HG03135 (cell line): ENCODE data around the gene KIF13A.
"Not testable (repeated sequence)": the region's sequence is repeated elsewhere in the genome, so short reads cannot be mapped to it uniquely, and the experiment has no call there.

Source experiments
- ATAC-seq: cut with Tn5 transposase; IDR thresholded peaks from one replicate; pipeline ENCODE4 v1.9.1; 2021; ENCODE audit warnings: mild to moderate bottlenecking, moderate library complexity; ENCODE audit not compliant: unreplicated experiment

KIF13A gene

GRCh38 chr6:17971128-17972073, 16.0 kb downstream of the KIF13A start:
- no peak for ATAC-seq

GRCh38 chr6:17968876-17969275, 18.6 kb downstream of the KIF13A start:
- ATAC-seq, result no peak

- no peak for ATAC-seq
These were observed 19.5 kb downstream of the KIF13A start for GRCh38 chr6:17967668-17968518.

- no peak for ATAC-seq
These were observed 21.0 kb downstream of the KIF13A start for GRCh38 chr6:17966451-17966850.

DNA sequence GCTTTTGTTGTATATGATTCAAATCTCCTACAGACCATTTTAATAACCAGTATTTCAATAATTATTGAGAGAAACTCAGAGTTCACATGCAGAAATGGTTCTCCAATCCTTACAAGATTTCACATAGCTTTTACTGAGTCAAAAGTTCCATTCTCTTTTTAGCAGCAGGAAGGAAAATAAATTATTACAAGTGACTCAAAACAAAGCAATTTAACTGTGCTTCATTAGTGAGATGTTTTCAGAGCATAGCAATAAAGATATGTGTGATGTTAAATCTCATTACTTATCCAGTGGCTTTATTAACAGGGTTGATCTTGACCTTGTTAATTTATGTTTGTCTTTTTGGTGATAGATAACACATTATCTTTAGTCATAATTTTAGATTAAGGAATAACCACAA, 22.0 kb downstream of the KIF13A start:
- ATAC-seq, result no peak

- ATAC-seq, result no peak
These were observed 22.8 kb downstream of the KIF13A start for GRCh38 chr6:17964633-17965032.

DNA sequence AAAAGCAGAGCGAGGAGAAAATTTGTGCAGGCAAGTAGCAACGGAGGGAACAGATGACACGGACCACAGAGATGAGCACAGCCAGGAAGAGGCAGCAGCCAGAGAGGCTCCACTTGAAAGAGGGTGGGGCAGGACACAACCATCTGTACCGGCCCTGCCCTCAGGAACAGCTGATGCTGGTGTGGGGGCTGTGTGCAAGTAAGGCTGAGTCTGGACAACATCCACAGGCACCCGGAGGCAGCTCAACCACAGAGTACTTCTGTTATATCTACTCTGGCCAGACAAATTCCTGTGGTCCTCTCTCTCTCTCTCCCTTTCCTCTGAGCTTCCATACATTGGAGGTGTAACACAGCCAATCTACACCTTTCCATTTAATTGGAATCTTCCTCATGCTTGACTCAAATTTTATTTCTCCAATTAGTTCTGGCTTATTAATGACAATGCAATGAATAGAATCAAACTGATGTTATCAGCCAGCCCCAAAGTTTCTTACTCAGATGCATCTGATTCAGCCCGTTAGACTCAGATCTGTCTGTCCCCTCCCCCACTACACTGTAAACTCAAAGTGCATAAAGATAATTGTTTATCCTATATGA, 24.9 kb downstream of the KIF13A start:
- ATAC-seq, result no peak

- ATAC-seq, result no peak
These were observed 28.1 kb downstream of the KIF13A start for GRCh38 chr6:17959302-17959701.

DNA sequence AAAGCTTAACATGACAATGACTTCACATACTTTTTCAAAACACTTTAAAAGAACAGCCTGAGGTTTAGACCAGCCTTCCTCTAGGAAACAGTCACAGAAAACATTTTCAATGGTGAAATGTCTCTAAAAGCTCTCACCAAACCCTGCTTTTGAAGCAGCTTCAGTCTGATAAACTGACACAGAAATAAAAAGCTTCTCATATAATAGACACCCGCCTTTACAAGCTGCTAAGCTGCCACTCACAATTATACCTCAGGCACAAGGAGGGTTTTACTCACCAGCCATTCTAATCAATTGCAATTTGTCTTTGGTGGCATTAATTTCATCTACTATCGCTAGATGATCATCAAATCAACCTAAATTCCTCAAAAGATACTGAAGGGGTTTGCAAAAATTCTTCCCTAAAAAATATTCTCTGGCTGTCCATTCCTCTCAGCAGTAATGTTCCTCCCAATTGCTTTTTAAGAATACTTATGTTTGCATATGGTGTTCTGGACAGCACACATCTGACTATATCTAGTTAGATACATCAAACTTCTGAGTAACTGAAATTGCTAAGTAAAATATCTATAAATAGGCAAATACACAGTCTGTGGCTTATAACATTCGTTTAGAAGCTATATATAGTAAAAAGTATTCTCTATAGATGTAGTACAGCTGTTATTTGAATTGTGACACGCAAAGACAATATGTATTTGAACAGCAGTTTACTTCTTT, 29.4 kb downstream of the KIF13A start:
- ATAC-seq, result no peak

- ATAC-seq, result no peak
These were observed 29.9 kb downstream of the KIF13A start for GRCh38 chr6:17957498-17957897.

- ATAC-seq, result no peak
These were observed 30.3 kb downstream of the KIF13A start for GRCh38 chr6:17957086-17957485.

DNA sequence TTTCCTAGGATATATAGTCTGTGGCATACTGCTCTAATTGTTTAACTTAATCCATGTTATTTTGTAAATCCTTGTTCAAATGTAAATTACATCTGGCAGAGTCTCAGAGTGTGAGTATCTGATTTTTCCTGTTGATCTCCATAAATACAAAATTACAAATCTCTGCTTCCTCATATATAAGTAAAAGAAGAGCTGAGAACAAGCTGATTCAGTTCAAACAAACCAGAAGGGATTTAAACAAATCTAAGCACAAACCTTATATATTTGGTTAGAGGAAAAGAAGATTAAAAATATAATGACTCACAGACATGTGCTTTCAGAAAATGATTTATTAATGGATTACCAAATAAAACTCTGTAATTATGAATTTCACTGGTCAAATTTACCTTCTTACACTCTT, 37.3 kb downstream of the KIF13A start:
- ATAC-seq, result no peak

DNA sequence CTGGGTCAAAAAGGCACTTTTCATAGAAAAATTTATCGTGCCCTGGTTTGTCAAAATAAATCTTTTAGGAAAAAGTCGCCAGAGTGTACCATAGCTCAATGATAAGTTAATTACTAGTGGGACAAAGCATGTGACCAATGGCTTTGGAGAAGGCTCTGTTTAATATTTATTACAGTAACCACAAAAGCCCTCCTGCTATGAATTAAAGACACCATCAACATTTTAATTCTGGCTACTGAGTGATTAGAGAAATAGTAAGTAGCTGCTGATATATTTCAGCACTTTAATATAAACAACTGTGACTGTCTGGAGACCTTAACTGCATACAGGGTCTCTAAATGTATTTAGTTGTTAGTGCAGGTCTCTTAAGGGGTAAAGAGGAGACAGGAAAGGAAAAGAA, 38.3 kb downstream of the KIF13A start:
- no peak for ATAC-seq

- ATAC-seq, result no peak
These were observed 38.7 kb downstream of the KIF13A start for GRCh38 chr6:17948725-17949124.

DNA sequence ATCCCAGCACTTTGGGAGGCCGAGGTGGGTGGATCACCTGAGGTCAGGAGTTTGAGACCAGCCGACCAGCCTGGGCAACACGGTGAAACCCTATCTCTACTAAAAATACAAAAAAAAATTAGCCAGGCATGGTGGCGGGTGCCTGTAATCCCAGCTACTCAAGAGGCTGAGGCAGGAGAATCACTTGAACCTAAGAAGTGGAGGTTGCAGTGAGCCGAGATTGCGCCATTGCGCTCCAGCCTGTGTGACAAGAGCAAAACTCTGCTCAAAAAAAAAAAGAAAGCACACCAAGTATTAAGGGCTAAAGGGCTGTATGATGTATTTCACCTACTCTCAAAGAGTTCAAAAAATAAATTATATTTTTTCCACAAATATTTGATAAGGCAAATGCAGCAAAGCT, 39.9 kb downstream of the KIF13A start:
- not testable (repeated sequence) for ATAC-seq

- no peak for ATAC-seq
These were observed 41.9 kb downstream of the KIF13A start for GRCh38 chr6:17945575-17945974.

DNA sequence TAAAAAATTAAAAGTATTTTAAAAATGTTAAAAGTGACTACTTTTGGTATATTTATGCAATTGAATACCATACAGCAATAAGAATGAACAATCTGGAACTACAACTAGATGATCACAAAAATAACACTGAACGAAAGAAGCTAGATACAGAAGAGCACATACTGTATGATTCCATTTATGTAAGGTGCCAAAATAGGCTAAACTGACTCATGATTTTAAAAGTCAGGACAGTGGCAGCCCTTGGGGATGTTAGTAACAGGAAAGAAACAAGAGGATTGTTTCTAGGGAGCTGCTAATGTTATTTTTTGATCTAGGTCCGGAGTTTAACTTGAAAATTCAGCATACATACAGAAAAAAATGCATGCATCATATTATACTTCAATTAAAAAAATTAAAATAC, 42.3 kb downstream of the KIF13A start:
- no peak for ATAC-seq

- no peak for ATAC-seq
These were observed 46.1 kb downstream of the KIF13A start for GRCh38 chr6:17941318-17941717.

- no peak for ATAC-seq
These were observed 47.2 kb downstream of the KIF13A start for GRCh38 chr6:17940151-17940792.

DNA sequence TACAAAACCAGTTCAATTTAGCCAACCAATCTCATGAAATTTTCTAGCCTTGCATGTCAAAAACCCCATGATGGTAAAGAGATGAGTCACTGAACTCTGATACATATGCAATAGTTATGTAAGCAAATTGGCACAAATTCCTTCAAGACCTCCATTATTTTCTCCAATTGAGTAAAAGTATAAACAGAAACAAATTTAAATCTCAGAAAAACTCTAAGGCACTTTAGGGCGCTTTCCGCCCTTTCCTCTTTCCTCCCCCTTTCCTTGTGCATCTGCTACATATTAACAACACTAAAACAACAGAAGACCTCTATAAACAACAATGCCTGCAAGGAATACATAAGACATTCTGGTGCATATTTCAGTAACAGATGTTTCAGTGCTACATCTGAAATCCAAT, 48.5 kb downstream of the KIF13A start:
- ATAC-seq, result no peak
